ENCODE results near the gene KAZALD1. TPM values are rescaled to one million over a fixed set of nuclear protein-coding genes. Genes with fewer than 3 reads are reported as not detected.

The KAZALD1 gene
- total and polyA plus RNA-seq, 10 of the 15 experiments (the other 5 are each of a cell fraction or from before 2014, with no cell fraction given), result 0.10 to 4.3 (median 1.9) TPM

- TF ChIP-seq TCF7 (IDR thresholded peaks at IDR 0.05; ENCODE audit: borderline replicate concordance) (no peak), MTA2 (IDR thresholded peaks at IDR 0.05; ENCODE audit: low read depth) (no peak), ETV6 (conservative IDR thresholded peaks at IDR 0.05 in 1 of 2, IDR thresholded peaks at IDR 0.05 in 1 of 2; ENCODE audit: borderline replicate concordance in 1 of 2, low read depth in 1 of 2) (no peak), PML (IDR thresholded peaks at IDR 0.05; ENCODE audit: low read length) (no peak), KAT2A (conservative IDR thresholded peaks at IDR 0.05; ENCODE audit: control insufficient read depth, low read depth, low read length) (no peak), TCF3 (IDR thresholded peaks at IDR 0.05; ENCODE audit: borderline replicate concordance, insufficient read depth, low read depth, low read length) (no peak), ASH2L (IDR thresholded peaks at IDR 0.05; ENCODE audit: borderline replicate concordance, low read depth) (no peak)
- TF ChIP-seq, protein P1, sequence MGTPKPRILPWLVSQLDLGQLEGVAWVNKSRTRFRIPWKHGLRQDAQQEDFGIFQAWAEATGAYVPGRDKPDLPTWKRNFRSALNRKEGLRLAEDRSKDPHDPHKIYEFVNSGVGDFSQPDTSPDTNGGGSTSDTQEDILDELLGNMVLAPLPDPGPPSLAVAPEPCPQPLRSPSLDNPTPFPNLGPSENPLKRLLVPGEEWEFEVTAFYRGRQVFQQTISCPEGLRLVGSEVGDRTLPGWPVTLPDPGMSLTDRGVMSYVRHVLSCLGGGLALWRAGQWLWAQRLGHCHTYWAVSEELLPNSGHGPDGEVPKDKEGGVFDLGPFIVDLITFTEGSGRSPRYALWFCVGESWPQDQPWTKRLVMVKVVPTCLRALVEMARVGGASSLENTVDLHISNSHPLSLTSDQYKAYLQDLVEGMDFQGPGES (IDR thresholded peaks at IDR 0.05), result no peak
These were observed 34.6 kb upstream of the KAZALD1 start (continued) for GRCh38 chr10:101027106-101027720.

DNA sequence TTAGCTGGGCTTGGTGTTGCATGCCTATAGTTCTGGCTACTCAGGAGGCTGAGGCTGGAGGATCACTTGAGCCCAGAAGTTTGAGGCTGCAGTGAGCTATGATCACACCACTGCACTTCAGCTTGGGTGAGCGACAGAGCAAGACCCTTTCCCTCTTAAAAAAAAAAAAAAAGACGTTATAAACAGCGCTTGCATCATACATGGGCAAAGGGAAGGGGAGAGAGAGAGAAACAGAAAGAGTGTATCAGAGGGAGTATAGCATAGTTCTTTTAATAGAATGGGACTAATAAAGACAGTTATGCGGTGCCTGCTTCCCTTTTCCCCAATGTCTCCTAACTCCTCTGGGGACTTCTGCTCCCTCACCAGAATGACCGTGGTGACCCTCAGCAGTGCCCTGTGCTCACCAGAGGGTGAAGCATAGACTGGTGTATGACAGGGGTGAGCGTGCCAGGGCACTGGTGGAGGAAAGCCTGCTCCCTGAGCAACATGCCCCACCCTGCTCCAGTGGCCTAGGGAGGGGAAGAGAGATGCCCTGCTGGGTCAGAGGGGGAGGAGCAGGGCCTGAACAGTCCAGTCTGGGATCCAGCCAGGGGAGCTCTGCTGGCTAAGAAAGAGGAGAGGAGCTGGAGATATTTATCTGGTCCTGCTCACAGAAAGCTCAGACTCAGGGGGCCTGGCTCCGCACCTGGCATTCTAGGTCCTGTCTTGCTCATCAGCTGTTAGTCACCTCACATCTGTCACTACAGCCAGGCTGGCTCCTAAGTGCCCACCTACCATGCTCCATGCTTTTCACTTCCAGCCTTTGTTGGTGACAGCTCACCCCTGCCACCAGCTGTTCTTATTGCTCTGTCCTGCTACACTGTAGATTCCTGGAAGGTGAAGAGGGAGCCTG is 33.1 kb upstream of the KAZALD1 start:
- ATAC-seq (no peak), FAIRE-seq (no peak), DNase-seq (ENCODE audit: low read depth, low spot score) (no peak)
- intact Hi-C loops (cut with micrococcal nuclease; ENCODE audit: unreplicated experiment), result no loop called here
- no peak overlapping the region for H3K9ac ChIP-seq (ENCODE audit: control insufficient read depth, insufficient read depth, low read length)
- peaks cover 5 to 9% of the 10 kb centered on the region in 2 experiments for H3K27me3 ChIP-seq (replicated peaks in 1 of 2; ENCODE audit: control insufficient read depth in 2 of 2, insufficient read depth in 2 of 2, low read length in 1 of 2)
- peaks cover 21% of the 10 kb centered on the region for H3K4me1 ChIP-seq (ENCODE audit: control insufficient read depth, insufficient read depth, low read length)
- H3K4me3 ChIP-seq, result no peak overlapping the region
- SMC1A ChIA-PET (ENCODE audit: uncharacterized antibody, unreplicated experiment), result interaction anchor here (1.5 to 4.3 kb wide), 2 partner anchors 9 to 13 kb away, joined by 5 to 24 read pairs; no protein-coding TSS in a partner anchor
- no peaks in the 10 kb centered on the region for H3K36me3 ChIP-seq (ENCODE audit: control insufficient read depth in 2 of 2, insufficient read depth in 2 of 2, low read length in 1 of 2)
- H3K9me3 ChIP-seq (replicated peaks; ENCODE audit: control insufficient read depth, insufficient read depth, low read length), result no peaks in the 10 kb centered on the region
- no peak overlapping the region for H2AFZ ChIP-seq (ENCODE audit: control insufficient read depth, low read depth, low read length)
- WGBS (ENCODE audit: insufficient coverage, insufficient replicate concordance, low lambda C conversion rate, missing lambda C conversion rate), result 16% methylated on average over 7 of the region's 7 CpGs
- no peaks in the 10 kb centered on the region for H4K20me1 ChIP-seq (ENCODE audit: control insufficient read depth, insufficient read depth)
- CTCF ChIA-PET, result interaction anchor here (0.6 to 6.5 kb wide), 3 partner anchors 12 to 542 kb away, joined by 4 to 86 read pairs (median 17); no protein-coding TSS in a partner anchor
- POLR2A ChIA-PET, result no interaction called here
- BruUV-seq (replicated peaks), result no TSS peak
- in situ Hi-C loops (cut with MboI), result no loop called here
- no peaks in the 10 kb centered on the region for H3K79me2 ChIP-seq (ENCODE audit: control insufficient read depth, insufficient read depth, low read length)
- TF ChIP-seq ZSCAN29 (IDR thresholded peaks at IDR 0.05) (no peak), PML (IDR thresholded peaks at IDR 0.05; ENCODE audit: low read length) (no peak), RELA (IDR thresholded peaks at IDR 0.05; ENCODE audit: borderline replicate concordance, partially characterized antibody) (no peak), HDGF (IDR thresholded peaks at IDR 0.05) (no peak), BMI1 (IDR thresholded peaks at IDR 0.05; ENCODE audit: borderline replicate concordance) (no peak), RUNX3 (IDR thresholded peaks at IDR 0.05; ENCODE audit: low read length) (no peak), TBL1XR1 (IDR thresholded peaks at IDR 0.05; ENCODE audit: low read depth, low read length) (no peak), ZBED1 (IDR thresholded peaks at IDR 0.05; ENCODE audit: borderline replicate concordance) (no peak), NFYA (IDR thresholded peaks at IDR 0.05; ENCODE audit: borderline replicate concordance, low read depth, low read length) (no peak), ZNF384 (IDR thresholded peaks at IDR 0.05; ENCODE audit: borderline replicate concordance, low read depth, low read length) (no peak)
- no peak overlapping the region for H3K4me2 ChIP-seq (ENCODE audit: control insufficient read depth, insufficient read depth)
- RAD21 ChIA-PET (ENCODE audit: unreplicated experiment), result interaction anchor here (1.5 kb wide), 1 partner anchor 11 kb away, joined by 5 read pairs; no protein-coding TSS in a partner anchor
- no peak overlapping the region for H3K27ac ChIP-seq (ENCODE audit: control insufficient read depth, insufficient read depth)

Data from GM12878 (cell line).